CD4-positive, alpha-beta T cell (primary cell): ENCODE results near the gene MAN2A1. TPM values are rescaled to one million over a fixed set of nuclear protein-coding genes. Genes with fewer than 3 reads are reported as not detected.

Source experiments
- ATAC-seq: fragments of 200-7000 bp; cut with Tn5 transposase; one replicate; pipeline ENCODE4 v1.10.0; 2022; ENCODE audit warnings: mild to moderate bottlenecking; ENCODE audit not compliant: poor library complexity
- CTCF ChIA-PET: fragments of 350-600 bp; sonication (Branson Sonifier 250); formaldehyde crosslinking; loops from one replicate; lab custom pipeline; 2021; ENCODE audit warnings: antibody characterized with exemption, inconsistent platforms; lab: Charles Lee
- POLR2A ChIA-PET: fragments of 350-600 bp; sonication (Branson Sonifier 250); formaldehyde crosslinking; loops from one replicate; lab custom pipeline; 2021; ENCODE audit warnings: antibody characterized with exemption, inconsistent platforms; lab: Charles Lee
- DNase-seq, 14 experiments: peaks; one replicate each; pipeline ENCODE4 v3.0.0-alpha.2; 2013 to 2020; ENCODE audit warnings: mixed read lengths in 2 of 14
- H3K27ac ChIP-seq, 2 donors: one replicate each; pipeline versions ENCODE4 v1.5.1 to v1.7.0; 2013; ENCODE audit warnings: low read length in 2 of 2, low read depth in 1 of 2, mild to moderate bottlenecking in 1 of 2
- H3K27me3 ChIP-seq, 2 experiments: 1 replicate in 1 of 2; 2 replicates in 1 of 2; pipeline versions ENCODE4 v1.6.1 to v1.7.0; 2013; ENCODE audit warnings: low read length in 2 of 2, control low read depth in 1 of 2, mild to moderate bottlenecking in 1 of 2, moderate library complexity in 1 of 2; ENCODE audit not compliant: insufficient read depth in 2 of 2, control insufficient read depth in 1 of 2
- H3K36me3 ChIP-seq: one replicate; pipeline ENCODE4 v1.6.1; 2013; ENCODE audit warnings: low read length, control low read depth; ENCODE audit not compliant: insufficient read depth
- H3K4me1 ChIP-seq: one replicate; pipeline ENCODE4 v1.6.1; 2013; ENCODE audit warnings: low read length, control low read depth; ENCODE audit not compliant: insufficient read depth
- H3K4me3 ChIP-seq: one replicate; pipeline ENCODE4 v1.5.1; 2013; ENCODE audit warnings: mild to moderate bottlenecking, low read length, moderate library complexity
- H3K9me3 ChIP-seq, 2 experiments: 1 replicate in 1 of 2; 2 replicates in 1 of 2; pipeline versions ENCODE4 v1.6.1 to v1.7.0; 2013; ENCODE audit warnings: low read length in 2 of 2, mild to moderate bottlenecking in 2 of 2, control low read depth in 1 of 2, moderate library complexity in 1 of 2; ENCODE audit not compliant: control insufficient read depth in 1 of 2, insufficient read depth in 1 of 2
- H3K27ac Mint-ChIP-seq: one replicate; pipeline ENCODE4 v1.8.0; 2020; ENCODE audit warnings: mixed read lengths
- H3K27me3 Mint-ChIP-seq: one replicate; pipeline ENCODE4 v1.8.0; 2021; ENCODE audit warnings: mixed read lengths
- H3K36me3 Mint-ChIP-seq: one replicate; pipeline ENCODE4 v1.8.0; 2021; ENCODE audit warnings: low read depth, mixed read lengths
- H3K4me1 Mint-ChIP-seq: one replicate; pipeline ENCODE4 v1.8.0; 2021; ENCODE audit warnings: low read depth, mixed read lengths
- H3K4me3 Mint-ChIP-seq: one replicate; pipeline ENCODE4 v1.8.0; 2020; ENCODE audit warnings: mild to moderate bottlenecking, mixed read lengths
- H3K9me3 Mint-ChIP-seq: one replicate; pipeline ENCODE4 v1.8.0; 2020; ENCODE audit warnings: mixed read lengths
- CTCF ChIP-seq: fragments of 200-600 bp; IDR thresholded peaks from one replicate; pipeline ENCODE4 v1.8.0; 2022; ENCODE audit warnings: antibody characterized with exemption, mild to moderate bottlenecking
- intact Hi-C, 2 experiments: fragments of 100-400 bp; cut with DNase I in 1 of 2; cut with micrococcal nuclease in 1 of 2; formaldehyde crosslinking; loops; one replicate each; pipeline versions ENCODE4 v1.15.1 to v1.9.0; 2023 to 2025; cut with DNase I, micrococcal nuclease
- total RNA-seq, 174 experiments: library from RNA in 2 of 174; stranded (reverse) in 2 of 174; gene quantifications; one replicate each; pipeline ENCODE4 v1.2.3 and lab custom pipeline; 2021 to 2026

The MAN2A1 gene
- total RNA-seq, 2 experiments from 2014 or later: 50.6 to 52.7 TPM

- Histone ChIP-seq H3K4me1 (peaks cover 4% of the 10 kb centered on the region), H3K9me3 (no peaks in the 10 kb centered on the region), H3K36me3 (peaks cover 57% of the 10 kb centered on the region), H3K27ac (no peak overlapping the region), H3K27me3 (no peaks in the 10 kb centered on the region), H3K4me3 (no peak overlapping the region)
- Mint-ChIP-seq H3K27ac (no peak overlapping the region), H3K4me3 (no peak overlapping the region), H3K4me1 (peaks cover 52% of the 10 kb centered on the region), H3K36me3 (peaks cover 85% of the 10 kb centered on the region), H3K27me3 (no peaks in the 10 kb centered on the region), H3K9me3 (no peaks in the 10 kb centered on the region)
- CTCF ChIA-PET: interaction anchor here (0.6 kb wide), 1 partner anchor 161 kb away, joined by 3 read pairs; no protein-coding TSS in a partner anchor
- ATAC-seq (no peak), DNase-seq (peak in 2 of 14 experiments; percentile 19 to 35)
- intact Hi-C loops: no loop called here
- no peak for TF ChIP-seq CTCF
- POLR2A ChIA-PET: interaction anchor here (1.4 to 1.6 kb wide), 2 partner anchors 8 to 17 kb away, joined by 3 to 4 read pairs; no protein-coding TSS in a partner anchor
Measured at GRCh38 chr5:109865637-109866036, 175.9 kb downstream of the MAN2A1 start.

- Histone ChIP-seq H3K27ac (no peak overlapping the region), H3K27me3 (no peaks in the 10 kb centered on the region), H3K4me3 (no peak overlapping the region), H3K9me3 (no peaks in the 10 kb centered on the region), H3K4me1 (peaks cover 4% of the 10 kb centered on the region), H3K36me3 (peaks cover 53% of the 10 kb centered on the region)
- DNase-seq (no peak), ATAC-seq (no peak)
- Mint-ChIP-seq H3K27ac (no peak overlapping the region), H3K27me3 (no peaks in the 10 kb centered on the region), H3K36me3 (peaks cover 83% of the 10 kb centered on the region), H3K4me3 (no peak overlapping the region), H3K9me3 (no peaks in the 10 kb centered on the region), H3K4me1 (peaks cover 52% of the 10 kb centered on the region)
- ChIA-PET CTCF (interaction anchor here (0.6 kb wide), 1 partner anchor 161 kb away, joined by 3 read pairs; no protein-coding TSS in a partner anchor), POLR2A (interaction anchor here (1.4 to 1.6 kb wide), 2 partner anchors 9 to 17 kb away, joined by 3 to 4 read pairs; no protein-coding TSS in a partner anchor)
- no peak for TF ChIP-seq CTCF
- intact Hi-C loops: no loop called here
Measured at GRCh38 chr5:109866051-109866450, 176.3 kb downstream of the MAN2A1 start.

- ChIA-PET CTCF (no interaction called here), POLR2A (interaction anchor here (1.9 kb wide), 1 partner anchor 53 kb away, joined by 6 read pairs; no protein-coding TSS in a partner anchor)
- H3K4me3 ChIP-seq: no peak overlapping the region
- DNase-seq (peak in 1 of 14 experiments; percentile 19), ATAC-seq (no peak)
- H3K27me3 ChIP-seq: no peaks in the 10 kb centered on the region
- peak overlapping the region; percentile 64 for H3K27ac Mint-ChIP-seq
- H3K27me3 Mint-ChIP-seq: no peaks in the 10 kb centered on the region
- intact Hi-C loops: no loop called here
- peaks cover 35% of the 10 kb centered on the region for H3K4me1 Mint-ChIP-seq
- H3K9me3 Mint-ChIP-seq: no peaks in the 10 kb centered on the region
- H3K36me3 Mint-ChIP-seq: peaks cover 57% of the 10 kb centered on the region
- no peaks in the 10 kb centered on the region for H3K9me3 ChIP-seq
- peaks cover 36% of the 10 kb centered on the region for H3K36me3 ChIP-seq
- no peak overlapping the region for H3K27ac ChIP-seq
- peaks cover 4% of the 10 kb centered on the region for H3K4me1 ChIP-seq
- H3K4me3 Mint-ChIP-seq: peak overlapping the region; percentile 47
- no peak for TF ChIP-seq CTCF
Measured at GRCh38 chr5:109868737-109869136, 179.0 kb downstream of the MAN2A1 start.
